K562 (cell line): ENCODE results near the gene CRYBA1. TPM values are rescaled to one million over a fixed set of nuclear protein-coding genes. Genes with fewer than 3 reads are reported as not detected.

ENCODE experiments used
- BDP1 ChIP-seq: IDR thresholded peaks from 3 replicates; pipeline ENCODE4 v1.6.1; 2011; ENCODE audit not compliant: insufficient read length, insufficient read depth
- CBFA2T3 ChIP-seq: fragments of 450-650 bp; IDR thresholded peaks from 2 replicates; pipeline ENCODE4 v1.6.1; 2017
- EP400 ChIP-seq: fragments of 450-650 bp; IDR thresholded peaks from 2 replicates; pipeline ENCODE4 v1.6.1; 2017; ENCODE audit warnings: antibody characterized with exemption, mild to moderate bottlenecking, moderate library complexity
- ESRRA ChIP-seq: fragments of 450-650 bp; IDR thresholded peaks from 2 replicates; pipeline ENCODE4 v1.6.1; 2014; ENCODE audit warnings: low read depth, mild to moderate bottlenecking, moderate library complexity, borderline replicate concordance
- IRF2 ChIP-seq: sonication (generic); formaldehyde crosslinking; IDR thresholded peaks from 2 replicates; pipeline ENCODE4 v1.8.1; 2022; ENCODE audit warnings: mild to moderate bottlenecking, missing genetic modification reagents
- POLR3G ChIP-seq: IDR thresholded peaks from 2 replicates; pipeline ENCODE4 v1.6.1; 2011; ENCODE audit not compliant: insufficient read length, insufficient replicate concordance; ENCODE audit errors: extremely low read depth
- SMARCA4 ChIP-seq: fragments of 450-650 bp; IDR thresholded peaks from 2 replicates; pipeline ENCODE4 v1.6.1; 2016
- SMARCA5 ChIP-seq: fragments of 450-650 bp; IDR thresholded peaks from 2 replicates; pipeline ENCODE4 v1.6.1; 2016
- SP1 ChIP-seq: sonication (generic); formaldehyde crosslinking; IDR thresholded peaks from 2 replicates; pipeline ENCODE4 v1.8.1; 2022; ENCODE audit warnings: mild to moderate bottlenecking, missing genetic modification reagents
- TSC22D4 ChIP-seq: fragments of 450-650 bp; IDR thresholded peaks from 2 replicates; pipeline ENCODE4 v1.6.1; 2016; ENCODE audit warnings: missing genetic modification characterization, missing biosample characterization, control low read depth
- ZFX ChIP-seq: sonication (generic); formaldehyde crosslinking; IDR thresholded peaks from 2 replicates; pipeline ENCODE4 v1.8.0; 2022; ENCODE audit warnings: mild to moderate bottlenecking, missing genetic modification reagents, moderate library complexity
- ZNF384 ChIP-seq: IDR thresholded peaks from 2 replicates; pipeline ENCODE4 v1.6.1; 2012; ENCODE audit warnings: low read depth, low read length, improper control_type of control experiment
- ZNF584 ChIP-seq: fragments of 200-800 bp; sonication (Bioruptor generic); IDR thresholded peaks from 2 replicates; pipeline ENCODE4 v1.6.1; 2016; ENCODE audit warnings: low read depth, mild to moderate bottlenecking, missing genetic modification characterization, missing compliant biosample characterization
- polyA plus RNA-seq, 8 experiments: library from polyadenylated mRNA; depleted of rRNA in 4 of 8; stranded (reverse) in 5 of 8; unstranded in 3 of 8; fragments of >200 nt; fragmentation: Nextera tagmentation in 2 of 8; fragmentation: Illumina TruSeq in 1 of 8; extraction: Ambion mirVana in 2 of 8; extraction: Trizol in 1 of 8; gene quantifications; 2 replicates each; pipeline versions ENCODE4 v1.2.1 to v1.2.3, GENCODE V29; 2011 to 2014; ENCODE audit warnings: inconsistent platforms in 1 of 8, missing spikeins in 1 of 8
- total RNA-seq, 7 experiments: library from RNA; depleted of rRNA in 6 of 7; stranded (reverse); fragments of >200 nt in 6 of 7; fragmentation: Illumina TruSeq in 2 of 7; extraction: Trizol in 2 of 7; gene quantifications; 2 replicates each; pipeline versions ENCODE4 v1.2.1 to v1.2.3, GENCODE V29; 2011 to 2021; ENCODE audit warnings: low replicate concordance in 1 of 7
- TF ChIP-seq, protein P1 (sequence below): sonication (generic); formaldehyde crosslinking; IDR thresholded peaks from 2 replicates; pipeline ENCODE4 v1.8.1; 2023; ENCODE audit warnings: mild to moderate bottlenecking, missing genetic modification reagents
- TF ChIP-seq, protein P2 (sequence below), 2 experiments: IDR thresholded peaks; 2 replicates each; pipeline ENCODE4 v1.6.1; 2012; ENCODE audit warnings: improper control_type of control experiment in 2 of 2, low read depth in 2 of 2, low read length in 2 of 2, borderline replicate concordance in 1 of 2
- TF ChIP-seq, protein P3 (sequence below), 2 experiments: fragments of 450-650 bp; IDR thresholded peaks; 2 replicates each; pipeline ENCODE4 v1.6.1; 2018; ENCODE audit warnings: mild to moderate bottlenecking in 2 of 2, low read depth in 1 of 2; ENCODE audit not compliant: partially characterized antibody in 2 of 2
- TF ChIP-seq, protein P4 (sequence below): fragments of 250-450 bp; sonication (Bioruptor Pico); IDR thresholded peaks from 2 replicates; pipeline ENCODE4 v1.4.0; 2020; ENCODE audit warnings: mild to moderate bottlenecking, moderate library complexity
- TF ChIP-seq, protein P5 (sequence below): sonication (generic); formaldehyde crosslinking; IDR thresholded peaks from 2 replicates; pipeline ENCODE4 v1.5.0; 2020; ENCODE audit warnings: missing genetic modification reagents

CRYBA1 gene
- total and polyA plus RNA-seq, 9 of the 15 experiments (the other 6 are each of a cell fraction or from before 2014, with no cell fraction given) = not detected

DNA sequence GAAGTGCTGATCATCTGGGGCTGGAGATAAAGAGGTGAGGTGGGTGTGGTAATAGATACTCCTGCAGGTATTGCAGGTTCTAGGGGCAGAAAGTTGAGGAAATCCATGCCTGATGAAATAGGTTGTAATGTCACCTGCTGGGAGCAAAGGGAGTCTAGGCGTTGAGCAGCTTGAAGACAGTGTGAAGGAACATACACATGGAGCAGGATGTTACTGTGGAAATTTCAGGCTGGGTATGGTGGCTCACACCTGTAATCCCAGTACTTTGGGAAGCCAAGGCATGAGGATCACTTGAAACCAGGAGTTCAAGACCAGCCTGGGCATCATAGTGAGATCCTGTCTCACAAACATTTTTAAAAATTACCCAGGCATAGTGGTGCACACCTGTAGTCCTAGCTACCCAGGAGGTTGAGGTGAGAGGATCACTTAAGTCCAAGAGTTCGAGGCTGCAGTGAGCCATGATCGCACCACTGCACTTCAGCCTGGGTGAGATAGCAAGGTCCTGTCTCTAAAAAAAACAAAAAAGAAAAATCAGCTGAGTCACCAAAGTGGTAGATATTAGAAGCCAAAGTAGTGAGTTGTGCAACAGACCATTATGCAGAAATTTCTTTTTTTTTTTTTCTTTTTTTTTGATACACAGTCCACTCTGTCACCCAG is 9.1 kb upstream of the CRYBA1 start (continued):
- TF ChIP-seq SP1 (CRISPR knock-in tag) (no peak), BDP1 (no peak), ZNF584 (no peak), EP400 (peak; percentile 40; the same call in 1 of the 2 replicates), SMARCA5 (peak; percentile 70; the same call in 1 of the 2 replicates), SMARCA4 (peak; percentile 79; the same call in 1 of the 2 replicates), POLR3G (no peak), TSC22D4 (tag) (no peak), CBFA2T3 (peak; percentile 34), ESRRA (no peak), ZFX (CRISPR knock-in tag) (no peak), ZNF384 (peak; percentile 90), IRF2 (CRISPR knock-in tag) (no peak)
- TF ChIP-seq, protein P1, sequence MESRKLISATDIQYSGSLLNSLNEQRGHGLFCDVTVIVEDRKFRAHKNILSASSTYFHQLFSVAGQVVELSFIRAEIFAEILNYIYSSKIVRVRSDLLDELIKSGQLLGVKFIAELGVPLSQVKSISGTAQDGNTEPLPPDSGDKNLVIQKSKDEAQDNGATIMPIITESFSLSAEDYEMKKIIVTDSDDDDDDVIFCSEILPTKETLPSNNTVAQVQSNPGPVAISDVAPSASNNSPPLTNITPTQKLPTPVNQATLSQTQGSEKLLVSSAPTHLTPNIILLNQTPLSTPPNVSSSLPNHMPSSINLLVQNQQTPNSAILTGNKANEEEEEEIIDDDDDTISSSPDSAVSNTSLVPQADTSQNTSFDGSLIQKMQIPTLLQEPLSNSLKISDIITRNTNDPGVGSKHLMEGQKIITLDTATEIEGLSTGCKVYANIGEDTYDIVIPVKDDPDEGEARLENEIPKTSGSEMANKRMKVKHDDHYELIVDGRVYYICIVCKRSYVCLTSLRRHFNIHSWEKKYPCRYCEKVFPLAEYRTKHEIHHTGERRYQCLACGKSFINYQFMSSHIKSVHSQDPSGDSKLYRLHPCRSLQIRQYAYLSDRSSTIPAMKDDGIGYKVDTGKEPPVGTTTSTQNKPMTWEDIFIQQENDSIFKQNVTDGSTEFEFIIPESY (CRISPR knock-in tag) = no peak
- TF ChIP-seq, protein P2, sequence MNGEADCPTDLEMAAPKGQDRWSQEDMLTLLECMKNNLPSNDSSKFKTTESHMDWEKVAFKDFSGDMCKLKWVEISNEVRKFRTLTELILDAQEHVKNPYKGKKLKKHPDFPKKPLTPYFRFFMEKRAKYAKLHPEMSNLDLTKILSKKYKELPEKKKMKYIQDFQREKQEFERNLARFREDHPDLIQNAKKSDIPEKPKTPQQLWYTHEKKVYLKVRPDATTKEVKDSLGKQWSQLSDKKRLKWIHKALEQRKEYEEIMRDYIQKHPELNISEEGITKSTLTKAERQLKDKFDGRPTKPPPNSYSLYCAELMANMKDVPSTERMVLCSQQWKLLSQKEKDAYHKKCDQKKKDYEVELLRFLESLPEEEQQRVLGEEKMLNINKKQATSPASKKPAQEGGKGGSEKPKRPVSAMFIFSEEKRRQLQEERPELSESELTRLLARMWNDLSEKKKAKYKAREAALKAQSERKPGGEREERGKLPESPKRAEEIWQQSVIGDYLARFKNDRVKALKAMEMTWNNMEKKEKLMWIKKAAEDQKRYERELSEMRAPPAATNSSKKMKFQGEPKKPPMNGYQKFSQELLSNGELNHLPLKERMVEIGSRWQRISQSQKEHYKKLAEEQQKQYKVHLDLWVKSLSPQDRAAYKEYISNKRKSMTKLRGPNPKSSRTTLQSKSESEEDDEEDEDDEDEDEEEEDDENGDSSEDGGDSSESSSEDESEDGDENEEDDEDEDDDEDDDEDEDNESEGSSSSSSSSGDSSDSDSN (IDR thresholded peaks at IDR 0.05; ENCODE audit: borderline replicate concordance in 1 of 2, low read depth in 2 of 2, low read length in 2 of 2) = no peak
- TF ChIP-seq, protein P3, sequence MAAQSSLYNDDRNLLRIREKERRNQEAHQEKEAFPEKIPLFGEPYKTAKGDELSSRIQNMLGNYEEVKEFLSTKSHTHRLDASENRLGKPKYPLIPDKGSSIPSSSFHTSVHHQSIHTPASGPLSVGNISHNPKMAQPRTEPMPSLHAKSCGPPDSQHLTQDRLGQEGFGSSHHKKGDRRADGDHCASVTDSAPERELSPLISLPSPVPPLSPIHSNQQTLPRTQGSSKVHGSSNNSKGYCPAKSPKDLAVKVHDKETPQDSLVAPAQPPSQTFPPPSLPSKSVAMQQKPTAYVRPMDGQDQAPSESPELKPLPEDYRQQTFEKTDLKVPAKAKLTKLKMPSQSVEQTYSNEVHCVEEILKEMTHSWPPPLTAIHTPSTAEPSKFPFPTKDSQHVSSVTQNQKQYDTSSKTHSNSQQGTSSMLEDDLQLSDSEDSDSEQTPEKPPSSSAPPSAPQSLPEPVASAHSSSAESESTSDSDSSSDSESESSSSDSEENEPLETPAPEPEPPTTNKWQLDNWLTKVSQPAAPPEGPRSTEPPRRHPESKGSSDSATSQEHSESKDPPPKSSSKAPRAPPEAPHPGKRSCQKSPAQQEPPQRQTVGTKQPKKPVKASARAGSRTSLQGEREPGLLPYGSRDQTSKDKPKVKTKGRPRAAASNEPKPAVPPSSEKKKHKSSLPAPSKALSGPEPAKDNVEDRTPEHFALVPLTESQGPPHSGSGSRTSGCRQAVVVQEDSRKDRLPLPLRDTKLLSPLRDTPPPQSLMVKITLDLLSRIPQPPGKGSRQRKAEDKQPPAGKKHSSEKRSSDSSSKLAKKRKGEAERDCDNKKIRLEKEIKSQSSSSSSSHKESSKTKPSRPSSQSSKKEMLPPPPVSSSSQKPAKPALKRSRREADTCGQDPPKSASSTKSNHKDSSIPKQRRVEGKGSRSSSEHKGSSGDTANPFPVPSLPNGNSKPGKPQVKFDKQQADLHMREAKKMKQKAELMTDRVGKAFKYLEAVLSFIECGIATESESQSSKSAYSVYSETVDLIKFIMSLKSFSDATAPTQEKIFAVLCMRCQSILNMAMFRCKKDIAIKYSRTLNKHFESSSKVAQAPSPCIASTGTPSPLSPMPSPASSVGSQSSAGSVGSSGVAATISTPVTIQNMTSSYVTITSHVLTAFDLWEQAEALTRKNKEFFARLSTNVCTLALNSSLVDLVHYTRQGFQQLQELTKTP (IDR thresholded peaks at IDR 0.05; ENCODE audit: low read depth in 1 of 2, partially characterized antibody in 2 of 2) = peak; percentile 30 to 43
- TF ChIP-seq, protein P4, sequence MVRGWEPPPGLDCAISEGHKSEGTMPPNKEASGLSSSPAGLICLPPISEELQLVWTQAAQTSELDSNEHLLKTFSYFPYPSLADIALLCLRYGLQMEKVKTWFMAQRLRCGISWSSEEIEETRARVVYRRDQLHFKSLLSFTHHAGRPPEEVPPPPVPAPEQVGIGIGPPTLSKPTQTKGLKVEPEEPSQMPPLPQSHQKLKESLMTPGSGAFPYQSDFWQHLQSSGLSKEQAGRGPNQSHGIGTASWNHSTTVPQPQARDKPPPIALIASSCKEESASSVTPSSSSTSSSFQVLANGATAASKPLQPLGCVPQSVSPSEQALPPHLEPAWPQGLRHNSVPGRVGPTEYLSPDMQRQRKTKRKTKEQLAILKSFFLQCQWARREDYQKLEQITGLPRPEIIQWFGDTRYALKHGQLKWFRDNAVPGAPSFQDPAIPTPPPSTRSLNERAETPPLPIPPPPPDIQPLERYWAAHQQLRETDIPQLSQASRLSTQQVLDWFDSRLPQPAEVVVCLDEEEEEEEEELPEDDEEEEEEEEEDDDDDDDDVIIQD (CRISPR knock-in tag) = no peak
- TF ChIP-seq, protein P5, sequence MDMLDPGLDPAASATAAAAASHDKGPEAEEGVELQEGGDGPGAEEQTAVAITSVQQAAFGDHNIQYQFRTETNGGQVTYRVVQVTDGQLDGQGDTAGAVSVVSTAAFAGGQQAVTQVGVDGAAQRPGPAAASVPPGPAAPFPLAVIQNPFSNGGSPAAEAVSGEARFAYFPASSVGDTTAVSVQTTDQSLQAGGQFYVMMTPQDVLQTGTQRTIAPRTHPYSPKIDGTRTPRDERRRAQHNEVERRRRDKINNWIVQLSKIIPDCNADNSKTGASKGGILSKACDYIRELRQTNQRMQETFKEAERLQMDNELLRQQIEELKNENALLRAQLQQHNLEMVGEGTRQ = no peak
